GM12872 (cell line): ENCODE results near the gene HCN2.

ENCODE experiments used
- CTCF ChIP-seq: IDR thresholded peaks from 3 replicates; pipeline ENCODE4 v1.5.1; 2011; ENCODE audit warnings: low read depth, mild to moderate bottlenecking, low read length, moderate library complexity; ENCODE audit not compliant: insufficient read depth

HCN2 gene

GRCh38 chr19:547836-548720, 41.6 kb upstream of the HCN2 start:
- TF ChIP-seq CTCF, result 0 out of 3 replicates have a peak, but pooled peaks have one; percentile 11

DNA sequence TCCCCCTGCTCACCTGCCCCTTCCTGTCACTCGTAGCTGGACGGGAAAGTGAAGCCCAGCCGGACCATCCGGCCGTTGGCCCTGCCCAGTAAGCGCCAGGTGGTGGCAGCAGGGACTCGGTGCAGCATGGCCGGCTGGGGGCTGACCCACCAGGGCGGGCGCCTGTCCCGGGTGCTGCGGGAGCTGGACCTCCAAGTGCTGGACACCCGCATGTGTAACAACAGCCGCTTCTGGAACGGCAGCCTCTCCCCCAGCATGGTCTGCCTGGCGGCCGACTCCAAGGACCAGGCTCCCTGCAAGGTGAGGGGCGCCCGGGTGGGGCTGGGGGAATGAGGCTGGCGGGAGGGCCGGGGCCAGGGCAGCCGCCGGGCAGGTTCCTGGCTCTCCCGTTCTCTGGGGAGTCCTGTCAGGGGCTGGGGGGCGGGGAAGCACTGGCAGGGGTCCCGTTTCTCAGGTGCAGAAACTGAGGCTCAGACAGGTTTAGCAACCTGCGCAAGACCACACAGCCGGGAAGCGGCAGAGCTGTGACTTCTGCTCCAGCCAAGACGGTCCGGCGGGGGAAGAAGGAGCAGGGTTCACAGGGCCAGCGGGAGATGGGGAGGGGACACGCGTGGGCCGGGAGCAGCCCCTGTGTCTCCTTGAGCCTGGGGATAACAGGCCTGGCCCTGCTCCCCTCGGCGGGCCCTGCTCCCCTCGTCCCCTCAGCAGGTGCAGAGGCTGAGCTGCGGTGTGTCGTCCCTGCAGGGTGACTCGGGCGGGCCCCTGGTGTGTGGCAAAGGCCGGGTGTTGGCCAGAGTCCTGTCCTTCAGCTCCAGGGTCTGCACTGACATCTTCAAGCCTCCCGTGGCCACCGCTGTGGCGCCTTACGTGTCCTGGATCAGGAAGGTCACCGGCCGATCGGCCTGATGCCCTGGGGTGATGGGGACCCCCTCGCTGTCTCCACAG, 40.5 kb upstream of the HCN2 start:
- no peak for TF ChIP-seq CTCF

GRCh38 chr19:554817-555216, 34.9 kb upstream of the HCN2 start:
- TF ChIP-seq CTCF, result no peak

DNA sequence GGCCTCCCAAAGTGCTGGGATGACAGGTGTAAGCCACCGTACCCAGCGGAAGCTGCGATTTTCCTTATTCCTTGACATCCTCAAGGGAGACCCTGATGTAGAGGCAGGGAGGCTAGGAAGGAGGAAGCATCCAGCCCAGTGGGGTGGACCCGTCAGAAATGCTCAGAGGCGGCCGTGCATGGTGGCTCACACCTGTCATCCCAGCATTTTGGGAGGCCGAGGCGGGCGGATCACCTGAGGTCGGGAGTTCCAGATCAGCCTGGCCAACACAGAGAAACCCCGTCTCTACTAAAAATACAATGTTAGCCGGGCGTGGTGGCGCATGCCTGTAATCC, 34.2 kb upstream of the HCN2 start:
- TF ChIP-seq CTCF, result no peak

DNA sequence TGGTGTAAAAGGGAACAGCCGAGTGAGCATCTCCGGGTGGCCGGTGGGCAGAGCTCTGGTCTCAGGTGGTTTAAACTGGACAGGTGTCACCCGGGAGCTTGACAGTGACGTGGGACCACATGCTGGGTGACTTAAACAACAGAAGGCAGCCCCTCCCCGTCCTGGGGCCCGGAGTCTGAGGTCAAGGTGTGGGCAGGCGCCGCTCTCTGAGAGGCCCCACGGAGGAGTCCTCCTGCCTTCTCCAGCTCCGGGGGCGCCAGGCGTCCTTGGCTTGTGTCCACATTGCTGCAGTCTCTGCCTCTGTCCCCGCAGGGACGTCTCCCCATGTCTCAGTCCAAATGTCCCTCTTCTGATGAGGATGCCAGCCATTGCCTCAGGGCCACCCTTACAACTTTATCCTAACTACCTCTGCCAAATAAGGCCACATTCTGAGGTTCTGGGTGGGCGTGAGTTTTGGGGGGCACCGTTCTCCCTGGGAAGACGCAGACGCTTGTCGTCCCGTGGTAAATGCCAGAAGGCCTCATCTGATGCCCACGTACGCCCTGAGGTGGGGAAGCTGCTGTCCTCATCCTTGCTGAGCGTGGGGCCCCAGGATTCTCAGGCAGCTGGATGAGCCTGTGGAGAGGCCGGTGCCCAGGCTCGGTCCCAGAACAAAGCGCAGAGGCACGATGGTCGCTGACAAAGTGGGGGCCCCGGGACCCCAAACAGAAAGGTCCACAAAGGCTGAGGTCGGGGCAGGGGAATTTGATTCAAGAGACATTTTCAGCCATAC, 32.9 kb upstream of the HCN2 start:
- no peak for TF ChIP-seq CTCF

- TF ChIP-seq CTCF, result no peak
These were observed 30.8 kb upstream of the HCN2 start for GRCh38 chr19:558770-559439.
